Ectodermal cell (in vitro differentiated cells): ENCODE results near the gene COMMD9.

Experiments
- H3K27ac ChIP-seq: 2 replicates; pipeline ENCODE4 v1.7.0; 2013; ENCODE audit warnings: mild to moderate bottlenecking, low read depth, low read length; ENCODE audit not compliant: insufficient read depth, poor library complexity, severe bottlenecking
- H3K27me3 ChIP-seq: 2 replicates; pipeline ENCODE4 v1.7.0; 2013; ENCODE audit warnings: mild to moderate bottlenecking, low read length; ENCODE audit not compliant: insufficient read depth, control insufficient read depth, poor library complexity, severe bottlenecking
- H3K36me3 ChIP-seq: one replicate; pipeline ENCODE4 v1.7.0; 2013; ENCODE audit warnings: low read length; ENCODE audit not compliant: control insufficient read depth, insufficient read depth
- H3K4me1 ChIP-seq: one replicate; pipeline ENCODE4 v1.7.0; 2013; ENCODE audit warnings: low read length; ENCODE audit not compliant: control insufficient read depth, insufficient read depth
- H3K4me3 ChIP-seq: 2 replicates; pipeline ENCODE4 v1.7.0; 2013; ENCODE audit warnings: low read depth, low read length, control low read depth; ENCODE audit not compliant: insufficient read depth
- H3K9me3 ChIP-seq: 2 replicates; pipeline ENCODE4 v1.7.0; 2013; ENCODE audit warnings: mild to moderate bottlenecking, low read length, moderate library complexity; ENCODE audit not compliant: control insufficient read depth
- WGBS, 2 experiments: methylation state at CpG; one replicate each; pipeline ENCODE4 v1.1.7; 2013; ENCODE audit warnings: missing lambda C conversion rate in 2 of 2; 5-methylcytosine and 5-hydroxymethylcytosine counted together

COMMD9 gene

GRCh38 chr11:36227044-36227443, 62.2 kb downstream of the COMMD9 start:
- H3K27me3 ChIP-seq: no peaks in the 10 kb centered on the region
- no peaks in the 10 kb centered on the region for H3K9me3 ChIP-seq
- no peak overlapping the region for H3K27ac ChIP-seq
- 97 to 98% methylated on average over 15 of the region's 15 CpGs for WGBS, 2 experiments
- no peaks in the 10 kb centered on the region for H3K36me3 ChIP-seq
- no peak overlapping the region for H3K4me3 ChIP-seq
- H3K4me1 ChIP-seq: peaks cover 2% of the 10 kb centered on the region

- H3K4me1 ChIP-seq: no peaks in the 10 kb centered on the region
- H3K4me3 ChIP-seq: no peak overlapping the region
- 90 to 91% methylated on average over 5 of the region's 5 CpGs for WGBS, 2 experiments
- no peaks in the 10 kb centered on the region for H3K27me3 ChIP-seq
- H3K9me3 ChIP-seq: no peaks in the 10 kb centered on the region
- H3K27ac ChIP-seq: no peak overlapping the region
- no peaks in the 10 kb centered on the region for H3K36me3 ChIP-seq
Observed at GRCh38 chr11:36224209-36224882, 64.9 kb downstream of the COMMD9 start.

- 91 to 93% methylated on average over 14 of the region's 14 CpGs for WGBS, 2 experiments
- no peaks in the 10 kb centered on the region for H3K4me1 ChIP-seq
- no peaks in the 10 kb centered on the region for H3K36me3 ChIP-seq
- H3K27me3 ChIP-seq: no peaks in the 10 kb centered on the region
- no peak overlapping the region for H3K27ac ChIP-seq
- no peak overlapping the region for H3K4me3 ChIP-seq
- no peaks in the 10 kb centered on the region for H3K9me3 ChIP-seq
Observed at GRCh38 chr11:36222831-36223635, 66.2 kb downstream of the COMMD9 start.
